Astrocyte (in vitro differentiated cells and primary cell): Measurements from ENCODE around the gene LILRA1. TPM values are rescaled to one million over a fixed set of nuclear protein-coding genes. Genes with fewer than 3 reads are reported as not detected.

Experiments used
- DNase-seq: peaks from one replicate; pipeline ENCODE4 v3.0.0-alpha.2; 2010; ENCODE audit warnings: low read depth
- FAIRE-seq: peaks from 2 replicates; lab custom pipeline; 2011; peaks lifted over from hg19 to GRCh38; lab: Jason Lieb, UNC
- H2AFZ ChIP-seq: 2 replicates; pipeline ENCODE4 v1.6.0; 2012; ENCODE audit warnings: low read depth, low read length, inconsistent platforms
- H3K27ac ChIP-seq: 2 replicates; pipeline ENCODE4 v1.5.1; 2011; ENCODE audit warnings: low read depth, low read length, inconsistent platforms
- H3K27me3 ChIP-seq: 2 replicates; pipeline ENCODE4 v1.6.0; 2011; ENCODE audit warnings: low read length, inconsistent platforms; ENCODE audit not compliant: insufficient read depth
- H3K36me3 ChIP-seq: 2 replicates; pipeline ENCODE4 v1.5.1; 2011; ENCODE audit warnings: low read length, inconsistent platforms; ENCODE audit not compliant: insufficient read depth
- H3K4me1 ChIP-seq: 2 replicates; pipeline ENCODE4 v1.5.1; 2011; ENCODE audit warnings: low read length, inconsistent platforms; ENCODE audit not compliant: insufficient read depth
- H3K4me2 ChIP-seq: 2 replicates; pipeline ENCODE4 v1.6.0; 2012; ENCODE audit warnings: low read length, inconsistent platforms
- H3K4me3 ChIP-seq: 2 replicates; pipeline ENCODE4 v1.5.1; 2011; ENCODE audit warnings: low read depth, mild to moderate bottlenecking, low read length, inconsistent platforms; ENCODE audit not compliant: insufficient read depth
- H3K79me2 ChIP-seq: 2 replicates; pipeline ENCODE4 v1.6.0; 2012; ENCODE audit warnings: mild to moderate bottlenecking, low read length, inconsistent platforms; ENCODE audit not compliant: insufficient read depth
- H3K9ac ChIP-seq: 2 replicates; pipeline ENCODE4 v1.6.0; 2012; ENCODE audit warnings: mild to moderate bottlenecking, low read length, inconsistent platforms
- H3K9me3 ChIP-seq: 2 replicates; pipeline ENCODE4 v1.5.1; 2012; ENCODE audit warnings: low read depth, mild to moderate bottlenecking, low read length, inconsistent platforms; ENCODE audit not compliant: insufficient read depth
- H4K20me1 ChIP-seq: 2 replicates; pipeline ENCODE4 v1.6.0; 2012; ENCODE audit warnings: low read length, inconsistent platforms; ENCODE audit not compliant: insufficient read depth
- H3K27ac Mint-ChIP-seq: one replicate; pipeline ENCODE4 v1.8.0; 2021; ENCODE audit warnings: mild to moderate bottlenecking, mixed read lengths; ENCODE audit not compliant: unreplicated experiment
- H3K27me3 Mint-ChIP-seq: one replicate; pipeline ENCODE4 v1.8.0; 2021; ENCODE audit warnings: low read depth, mixed read lengths; ENCODE audit not compliant: unreplicated experiment
- H3K36me3 Mint-ChIP-seq: one replicate; pipeline ENCODE4 v1.8.0; 2021; ENCODE audit warnings: low read depth, mixed read lengths; ENCODE audit not compliant: unreplicated experiment
- H3K4me1 Mint-ChIP-seq: one replicate; pipeline ENCODE4 v1.8.0; 2021; ENCODE audit warnings: low read depth, mixed read lengths; ENCODE audit not compliant: unreplicated experiment
- H3K4me3 Mint-ChIP-seq: one replicate; pipeline ENCODE4 v1.8.0; 2021; ENCODE audit warnings: mild to moderate bottlenecking, moderate library complexity, mixed read lengths; ENCODE audit not compliant: unreplicated experiment
- H3K9me3 Mint-ChIP-seq: one replicate; pipeline ENCODE4 v1.8.0; 2021; ENCODE audit warnings: mild to moderate bottlenecking, mixed read lengths; ENCODE audit not compliant: unreplicated experiment
- CTCF ChIP-seq: IDR thresholded peaks from 2 replicates; pipeline ENCODE4 v1.5.1; 2011; ENCODE audit warnings: low read depth, mild to moderate bottlenecking, inconsistent platforms, low read length, moderate library complexity; ENCODE audit not compliant: insufficient read depth
- EZH2 ChIP-seq: IDR thresholded peaks from 2 replicates; pipeline ENCODE4 v1.6.1; 2012; ENCODE audit warnings: mild to moderate bottlenecking, low read length, inconsistent platforms; ENCODE audit not compliant: insufficient read depth
- total RNA-seq: library from RNA; stranded (reverse); gene quantifications from 2 replicates; pipeline ENCODE4 v1.2.1, GENCODE V29; 2021

LILRA1 gene
- total RNA-seq, 1 donor from 2014 or later, result not detected

- Mint-ChIP-seq H3K4me3 (no peak overlapping the region), H3K27ac (no peak overlapping the region), H3K27me3 (no peaks in the 10 kb centered on the region), H3K9me3 (peaks cover 5% of the 10 kb centered on the region), H3K36me3 (no peaks in the 10 kb centered on the region), H3K4me1 (no peaks in the 10 kb centered on the region)
- no peak for DNase-seq
- Histone ChIP-seq H3K4me1 (no peaks in the 10 kb centered on the region), H3K27me3 (no peaks in the 10 kb centered on the region), H3K36me3 (no peaks in the 10 kb centered on the region), H2AFZ (no peak overlapping the region), H3K9me3 (no peaks in the 10 kb centered on the region), H3K9ac (no peak overlapping the region), H3K4me2 (no peak overlapping the region), H3K27ac (no peak overlapping the region), H3K4me3 (no peak overlapping the region), H3K79me2 (no peaks in the 10 kb centered on the region), H4K20me1 (no peaks in the 10 kb centered on the region)
- FAIRE-seq, result no peak
- TF ChIP-seq CTCF (no peak), EZH2 (no peak)
Measured at GRCh38 chr19:54644056-54644455, 50.6 kb downstream of the LILRA1 start.

- Histone ChIP-seq H3K4me3 (no peak overlapping the region), H4K20me1 (no peaks in the 10 kb centered on the region), H3K4me2 (no peak overlapping the region), H3K27ac (no peak overlapping the region), H2AFZ (no peak overlapping the region), H3K9ac (no peak overlapping the region), H3K4me1 (no peaks in the 10 kb centered on the region), H3K9me3 (no peaks in the 10 kb centered on the region), H3K27me3 (no peaks in the 10 kb centered on the region), H3K79me2 (no peaks in the 10 kb centered on the region), H3K36me3 (no peaks in the 10 kb centered on the region)
- Mint-ChIP-seq H3K27me3 (no peaks in the 10 kb centered on the region), H3K4me3 (no peak overlapping the region), H3K4me1 (no peaks in the 10 kb centered on the region), H3K36me3 (no peaks in the 10 kb centered on the region), H3K9me3 (peaks cover 5% of the 10 kb centered on the region), H3K27ac (no peak overlapping the region)
- TF ChIP-seq EZH2 (no peak), CTCF (no peak)
- DNase-seq (no peak), FAIRE-seq (no peak)
Measured at GRCh38 chr19:54646331-54646841, 53.0 kb downstream of the LILRA1 start.

GRCh38 chr19:54648129-54648528, 54.7 kb downstream of the LILRA1 start:
- Histone ChIP-seq H3K9ac (no peak overlapping the region), H3K79me2 (no peaks in the 10 kb centered on the region), H3K4me1 (no peaks in the 10 kb centered on the region), H3K4me2 (no peak overlapping the region), H3K36me3 (no peaks in the 10 kb centered on the region), H3K4me3 (no peak overlapping the region), H3K27me3 (no peaks in the 10 kb centered on the region), H2AFZ (no peak overlapping the region), H3K27ac (no peak overlapping the region), H4K20me1 (no peaks in the 10 kb centered on the region), H3K9me3 (no peaks in the 10 kb centered on the region)
- no peak for TF ChIP-seq EZH2
- TF ChIP-seq CTCF, result no peak
- H3K36me3 Mint-ChIP-seq, result no peaks in the 10 kb centered on the region
- no peak overlapping the region for H3K4me3 Mint-ChIP-seq
- no peak for DNase-seq
- FAIRE-seq, result no peak
- no peaks in the 10 kb centered on the region for H3K27me3 Mint-ChIP-seq
- peaks cover 5% of the 10 kb centered on the region for H3K9me3 Mint-ChIP-seq
- no peaks in the 10 kb centered on the region for H3K4me1 Mint-ChIP-seq
- no peak overlapping the region for H3K27ac Mint-ChIP-seq
